ENCODE data around the gene SMIM11. TPM values are rescaled to one million over a fixed set of nuclear protein-coding genes. Genes with fewer than 3 reads are reported as not detected.
"Not testable (repeated sequence)": the region's sequence is repeated elsewhere in the genome, so short reads cannot be mapped to it uniquely, and the experiment has no call there.

SMIM11 gene
- total RNA-seq: 25.3 TPM

GRCh38 chr21:34374940-34375618 lies at the start of gene SMIM11:
Gene SMIM11, plus strand, starts transcription at chr21:34375507. Its CDS starts 3,998 bp downstream, at chr21:34379505.
- not testable (repeated sequence) for DNase-seq

- DNase-seq: no peak
These were observed 45.3 kb upstream of the SMIM11 start for GRCh38 chr21:34330055-34330454.

GRCh38 chr21:34331726-34332125 lies 43.6 kb upstream of the SMIM11 start:
- DNase-seq: no peak

GRCh38 chr21:34332347-34332746 lies 43.0 kb upstream of the SMIM11 start:
- DNase-seq: no peak

GRCh38 chr21:34333121-34333739 lies 42.1 kb upstream of the SMIM11 start:
- DNase-seq: no peak

GRCh38 chr21:34335316-34335715 lies 40.0 kb upstream of the SMIM11 start:
- DNase-seq: no peak

GRCh38 chr21:34336245-34336644 lies 39.1 kb upstream of the SMIM11 start:
- no peak for DNase-seq

GRCh38 chr21:34336756-34337391 lies 38.4 kb upstream of the SMIM11 start:
- no peak for DNase-seq

- no peak for DNase-seq
These were observed 37.6 kb upstream of the SMIM11 start for GRCh38 chr21:34337741-34338140.

GRCh38 chr21:34338226-34338625 lies 37.1 kb upstream of the SMIM11 start:
- DNase-seq: no peak

- DNase-seq: no peak
These were observed 35.2 kb upstream of the SMIM11 start for GRCh38 chr21:34340061-34340460.

- no peak for DNase-seq
These were observed 32.8 kb upstream of the SMIM11 start for GRCh38 chr21:34342476-34342875.

GRCh38 chr21:34343347-34343746 lies 32.0 kb upstream of the SMIM11 start:
- no peak for DNase-seq

GRCh38 chr21:34343838-34344381 lies 31.4 kb upstream of the SMIM11 start:
- DNase-seq: no peak

GRCh38 chr21:34344584-34344983 lies 30.7 kb upstream of the SMIM11 start:
- DNase-seq: no peak

GRCh38 chr21:34345091-34345871 lies 30.0 kb upstream of the SMIM11 start:
- no peak for DNase-seq

GRCh38 chr21:34345892-34346291 lies 29.4 kb upstream of the SMIM11 start:
- DNase-seq: no peak

- no peak for DNase-seq
These were observed 26.3 kb upstream of the SMIM11 start for GRCh38 chr21:34348890-34349519.

- peak; percentile 22 for DNase-seq
These were observed 23.5 kb upstream of the SMIM11 start for GRCh38 chr21:34351786-34352241.

GRCh38 chr21:34352556-34352955 lies 22.8 kb upstream of the SMIM11 start:
- no peak for DNase-seq

- no peak for DNase-seq
These were observed 22.1 kb upstream of the SMIM11 start for GRCh38 chr21:34353182-34353581.

GRCh38 chr21:34354836-34355235 lies 20.5 kb upstream of the SMIM11 start:
- DNase-seq: no peak
